Measurements from ENCODE around the gene HES3. TPM values are rescaled to one million over a fixed set of nuclear protein-coding genes. Genes with fewer than 3 reads are reported as not detected.

HES3 gene
- total RNA-seq, 1 donor from 2014 or later = not detected

DNA sequence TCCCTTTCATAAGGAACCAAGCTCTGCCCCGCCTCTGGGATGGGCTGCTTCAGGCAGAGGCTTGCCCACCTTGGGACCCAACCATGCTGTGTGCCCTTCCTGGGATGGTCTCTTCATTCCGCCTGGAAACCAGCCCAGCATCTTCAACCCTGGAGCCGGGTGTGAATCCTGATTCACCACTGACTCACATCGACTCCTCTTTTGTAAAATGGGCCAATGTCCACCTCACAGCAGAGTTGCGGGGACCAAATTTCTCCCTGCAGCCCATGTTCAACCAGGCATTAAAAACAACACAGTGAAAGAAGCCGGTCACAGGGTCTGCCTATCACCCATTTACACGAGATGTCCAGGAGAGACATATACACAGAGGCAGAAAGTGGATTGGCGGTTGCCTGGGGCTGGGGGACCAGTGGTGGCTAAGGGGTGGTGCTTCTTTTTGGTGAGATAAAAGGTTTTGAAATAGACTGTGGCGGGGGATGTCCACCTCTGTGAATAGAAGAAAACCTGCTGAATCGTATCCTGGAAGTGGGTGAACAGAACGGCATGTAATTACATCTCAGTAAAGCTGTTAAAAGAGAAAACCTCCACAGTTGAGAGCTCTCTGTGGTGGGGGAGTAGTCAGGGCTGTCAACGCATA lies 23.8 kb downstream of the HES3 start:
- Histone ChIP-seq H3K4me3 (ENCODE audit: low read depth, low read length) (no peak overlapping the region), H3K36me3 (ENCODE audit: control insufficient read depth, insufficient read depth, low read length) (no peaks in the 10 kb centered on the region), H3K27me3 (ENCODE audit: control insufficient read depth, insufficient read depth, low read length) (no peaks in the 10 kb centered on the region)
- no peak for DNase-seq (ENCODE audit: low read depth)
- TF ChIP-seq, protein P1, sequence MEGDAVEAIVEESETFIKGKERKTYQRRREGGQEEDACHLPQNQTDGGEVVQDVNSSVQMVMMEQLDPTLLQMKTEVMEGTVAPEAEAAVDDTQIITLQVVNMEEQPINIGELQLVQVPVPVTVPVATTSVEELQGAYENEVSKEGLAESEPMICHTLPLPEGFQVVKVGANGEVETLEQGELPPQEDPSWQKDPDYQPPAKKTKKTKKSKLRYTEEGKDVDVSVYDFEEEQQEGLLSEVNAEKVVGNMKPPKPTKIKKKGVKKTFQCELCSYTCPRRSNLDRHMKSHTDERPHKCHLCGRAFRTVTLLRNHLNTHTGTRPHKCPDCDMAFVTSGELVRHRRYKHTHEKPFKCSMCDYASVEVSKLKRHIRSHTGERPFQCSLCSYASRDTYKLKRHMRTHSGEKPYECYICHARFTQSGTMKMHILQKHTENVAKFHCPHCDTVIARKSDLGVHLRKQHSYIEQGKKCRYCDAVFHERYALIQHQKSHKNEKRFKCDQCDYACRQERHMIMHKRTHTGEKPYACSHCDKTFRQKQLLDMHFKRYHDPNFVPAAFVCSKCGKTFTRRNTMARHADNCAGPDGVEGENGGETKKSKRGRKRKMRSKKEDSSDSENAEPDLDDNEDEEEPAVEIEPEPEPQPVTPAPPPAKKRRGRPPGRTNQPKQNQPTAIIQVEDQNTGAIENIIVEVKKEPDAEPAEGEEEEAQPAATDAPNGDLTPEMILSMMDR (IDR thresholded peaks at IDR 0.05; ENCODE audit: insufficient read depth, low read length, poor library complexity, severe bottlenecking) = no peak

DNA sequence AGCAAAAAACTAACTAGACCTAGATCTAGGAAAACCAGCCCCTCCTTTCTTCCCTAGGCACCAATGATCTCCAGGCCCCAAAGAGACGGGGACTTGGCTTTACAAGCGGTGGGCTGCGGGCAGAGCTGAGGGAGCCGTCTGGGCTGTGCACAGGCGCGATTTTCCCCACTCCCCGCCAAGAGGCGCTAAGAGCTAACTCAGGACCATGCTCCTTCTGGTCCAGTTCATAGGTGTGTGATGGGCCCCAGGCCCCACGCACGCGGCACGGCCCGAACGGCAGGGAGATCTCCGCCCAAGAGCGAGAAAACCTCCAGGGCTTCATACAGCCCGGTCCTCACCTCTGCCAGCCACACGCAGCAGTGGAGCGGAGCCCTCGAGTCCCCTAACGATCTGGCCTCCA lies 24.4 kb downstream of the HES3 start:
- TF ChIP-seq, protein P1 (IDR thresholded peaks at IDR 0.05; ENCODE audit: insufficient read depth, low read length, poor library complexity, severe bottlenecking) = peak; percentile 31
- Histone ChIP-seq H3K27me3 (ENCODE audit: control insufficient read depth, insufficient read depth, low read length) (no peaks in the 10 kb centered on the region), H3K36me3 (ENCODE audit: control insufficient read depth, insufficient read depth, low read length) (no peaks in the 10 kb centered on the region), H3K4me3 (ENCODE audit: low read depth, low read length) (no peak overlapping the region)
- no peak for DNase-seq (ENCODE audit: low read depth)

DNA sequence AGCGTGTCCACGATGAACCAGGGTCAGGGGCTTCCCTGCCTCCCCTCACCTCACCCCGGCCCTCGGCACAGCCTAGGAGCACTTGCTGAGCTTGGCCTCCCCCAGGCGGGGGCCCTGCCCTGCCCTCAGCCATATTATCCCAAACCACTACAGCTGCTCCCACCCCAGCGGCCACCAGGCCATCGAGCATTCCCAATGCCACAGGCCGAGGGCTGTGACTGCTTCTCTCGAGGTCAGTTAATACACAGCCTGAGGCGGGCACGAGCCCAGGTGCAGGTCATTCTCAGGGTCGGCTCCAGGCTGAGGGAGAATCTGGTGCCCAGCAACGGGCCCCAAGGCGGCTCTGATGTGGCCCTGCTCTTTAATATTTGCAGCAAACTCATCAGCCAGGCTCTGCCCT lies 25.3 kb downstream of the HES3 start:
- TF ChIP-seq, protein P1 (IDR thresholded peaks at IDR 0.05; ENCODE audit: insufficient read depth, low read length, poor library complexity, severe bottlenecking) = no peak
- no peaks in the 10 kb centered on the region for H3K27me3 ChIP-seq (ENCODE audit: control insufficient read depth, insufficient read depth, low read length)
- H3K36me3 ChIP-seq (ENCODE audit: control insufficient read depth, insufficient read depth, low read length) = no peaks in the 10 kb centered on the region
- no peak for DNase-seq (ENCODE audit: low read depth)
- H3K4me3 ChIP-seq (ENCODE audit: low read depth, low read length) = no peak overlapping the region

DNA sequence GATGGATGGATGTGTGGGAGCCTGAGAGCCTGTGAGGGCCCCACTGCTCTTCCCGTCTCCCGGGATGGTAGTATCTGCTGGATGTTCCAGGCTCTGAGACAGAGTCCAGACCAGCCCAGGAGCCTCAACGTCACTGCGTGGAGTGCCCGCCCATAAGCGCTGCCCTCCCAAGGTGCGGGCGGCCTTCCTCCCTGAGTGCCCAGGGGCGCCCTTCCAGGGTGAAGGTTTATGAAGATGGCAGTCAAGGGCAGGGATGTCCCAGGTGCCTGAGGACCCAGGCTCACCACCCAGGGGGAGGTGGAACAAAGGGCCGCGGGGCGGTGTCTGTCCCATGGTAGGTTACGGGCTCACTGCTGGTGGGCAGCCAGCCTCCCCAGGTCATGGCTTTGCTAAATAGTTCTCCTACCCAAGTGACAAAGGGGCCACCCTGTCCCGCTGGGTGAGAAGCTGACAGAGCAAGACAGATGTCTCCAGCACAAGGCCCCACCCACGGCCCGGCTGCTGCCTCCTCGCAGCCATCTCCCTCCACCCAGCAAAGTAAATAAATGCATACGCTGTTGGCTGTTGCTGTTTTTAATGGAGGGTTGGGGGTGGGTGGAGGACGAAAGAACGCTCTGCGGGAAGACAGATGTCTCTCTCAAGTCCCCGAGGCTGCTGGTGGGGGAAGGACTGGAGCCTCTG lies 25.9 kb downstream of the HES3 start:
- no peaks in the 10 kb centered on the region for H3K36me3 ChIP-seq (ENCODE audit: control insufficient read depth, insufficient read depth, low read length)
- TF ChIP-seq, protein P1 (IDR thresholded peaks at IDR 0.05; ENCODE audit: insufficient read depth, low read length, poor library complexity, severe bottlenecking) = no peak
- H3K27me3 ChIP-seq (ENCODE audit: control insufficient read depth, insufficient read depth, low read length) = no peaks in the 10 kb centered on the region
- no peak overlapping the region for H3K4me3 ChIP-seq (ENCODE audit: low read depth, low read length)
- DNase-seq (ENCODE audit: low read depth) = no peak

DNA sequence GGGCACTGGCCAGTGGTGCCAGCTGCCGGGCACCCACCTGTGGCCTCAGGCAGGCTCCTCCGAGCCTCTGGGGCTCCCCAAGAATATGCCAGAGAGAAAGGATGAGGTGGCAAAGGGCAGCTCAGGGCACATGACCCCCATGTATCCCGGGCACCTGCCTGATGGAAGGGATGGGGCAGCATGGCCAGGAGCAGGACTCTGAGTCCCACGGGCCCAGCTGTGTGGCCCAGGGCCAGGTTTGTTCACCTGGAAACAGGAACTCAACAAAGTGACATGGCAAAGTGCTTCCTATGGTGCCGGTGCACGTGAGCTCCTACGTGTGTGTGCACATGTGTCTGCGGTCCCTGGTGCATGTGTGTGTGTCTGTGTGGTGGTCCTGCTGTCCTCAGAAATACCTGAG lies 26.4 kb downstream of the HES3 start:
- Histone ChIP-seq H3K27me3 (ENCODE audit: control insufficient read depth, insufficient read depth, low read length) (no peaks in the 10 kb centered on the region), H3K4me3 (ENCODE audit: low read depth, low read length) (no peak overlapping the region), H3K36me3 (ENCODE audit: control insufficient read depth, insufficient read depth, low read length) (no peaks in the 10 kb centered on the region)
- no peak for DNase-seq (ENCODE audit: low read depth)
- TF ChIP-seq, protein P1 (IDR thresholded peaks at IDR 0.05; ENCODE audit: insufficient read depth, low read length, poor library complexity, severe bottlenecking) = no peak

Data from kidney epithelial cell (primary cell).